Measurements from ENCODE around the gene DNAH11. TPM values are rescaled to one million over a fixed set of nuclear protein-coding genes. Genes with fewer than 3 reads are reported as not detected.

Gene DNAH11
- total and polyA plus RNA-seq, 2 of the 8 experiments (the other 6 are each of a cell fraction or from before 2014, with no cell fraction given): 1.8 to 4.9 TPM

DNA sequence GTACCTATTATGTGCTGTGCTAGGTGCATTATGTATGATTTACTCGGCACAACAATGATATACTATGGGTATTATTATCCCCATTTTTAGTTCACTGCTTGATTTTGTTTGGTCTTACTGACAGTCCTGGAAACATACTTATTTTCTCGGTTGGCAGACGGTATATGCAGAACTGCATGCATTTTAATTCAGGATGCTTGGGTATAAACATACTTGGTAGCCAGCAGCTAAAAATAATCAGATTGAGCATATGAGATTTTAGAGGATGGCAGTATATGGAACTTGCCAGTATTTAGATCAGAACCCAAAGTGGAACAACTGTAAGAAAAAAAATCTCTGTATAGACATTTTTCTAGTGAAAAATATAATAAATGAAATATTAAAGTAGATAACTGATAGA is 163.3 kb downstream of the DNAH11 start (continued):
- TF ChIP-seq, protein P1, sequence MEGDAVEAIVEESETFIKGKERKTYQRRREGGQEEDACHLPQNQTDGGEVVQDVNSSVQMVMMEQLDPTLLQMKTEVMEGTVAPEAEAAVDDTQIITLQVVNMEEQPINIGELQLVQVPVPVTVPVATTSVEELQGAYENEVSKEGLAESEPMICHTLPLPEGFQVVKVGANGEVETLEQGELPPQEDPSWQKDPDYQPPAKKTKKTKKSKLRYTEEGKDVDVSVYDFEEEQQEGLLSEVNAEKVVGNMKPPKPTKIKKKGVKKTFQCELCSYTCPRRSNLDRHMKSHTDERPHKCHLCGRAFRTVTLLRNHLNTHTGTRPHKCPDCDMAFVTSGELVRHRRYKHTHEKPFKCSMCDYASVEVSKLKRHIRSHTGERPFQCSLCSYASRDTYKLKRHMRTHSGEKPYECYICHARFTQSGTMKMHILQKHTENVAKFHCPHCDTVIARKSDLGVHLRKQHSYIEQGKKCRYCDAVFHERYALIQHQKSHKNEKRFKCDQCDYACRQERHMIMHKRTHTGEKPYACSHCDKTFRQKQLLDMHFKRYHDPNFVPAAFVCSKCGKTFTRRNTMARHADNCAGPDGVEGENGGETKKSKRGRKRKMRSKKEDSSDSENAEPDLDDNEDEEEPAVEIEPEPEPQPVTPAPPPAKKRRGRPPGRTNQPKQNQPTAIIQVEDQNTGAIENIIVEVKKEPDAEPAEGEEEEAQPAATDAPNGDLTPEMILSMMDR (IDR thresholded peaks at IDR 0.05; ENCODE audit: control extremely low read depth in 1 of 3, insufficient read depth in 1 of 3, low read depth in 1 of 3, low read length in 3 of 3): no peak
- TF ChIP-seq, protein P2, sequence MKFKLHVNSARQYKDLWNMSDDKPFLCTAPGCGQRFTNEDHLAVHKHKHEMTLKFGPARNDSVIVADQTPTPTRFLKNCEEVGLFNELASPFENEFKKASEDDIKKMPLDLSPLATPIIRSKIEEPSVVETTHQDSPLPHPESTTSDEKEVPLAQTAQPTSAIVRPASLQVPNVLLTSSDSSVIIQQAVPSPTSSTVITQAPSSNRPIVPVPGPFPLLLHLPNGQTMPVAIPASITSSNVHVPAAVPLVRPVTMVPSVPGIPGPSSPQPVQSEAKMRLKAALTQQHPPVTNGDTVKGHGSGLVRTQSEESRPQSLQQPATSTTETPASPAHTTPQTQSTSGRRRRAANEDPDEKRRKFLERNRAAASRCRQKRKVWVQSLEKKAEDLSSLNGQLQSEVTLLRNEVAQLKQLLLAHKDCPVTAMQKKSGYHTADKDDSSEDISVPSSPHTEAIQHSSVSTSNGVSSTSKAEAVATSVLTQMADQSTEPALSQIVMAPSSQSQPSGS (IDR thresholded peaks at IDR 0.05; ENCODE audit: low read length): no peak
- no peak for TF ChIP-seq BCL11A (IDR thresholded peaks at IDR 0.05; ENCODE audit: low read depth in 2 of 2, low read length in 2 of 2)
- no peak for TF ChIP-seq POLR2A (IDR thresholded peaks at IDR 0.05; ENCODE audit: control extremely low read depth in 1 of 2, low read depth in 2 of 2, low read length in 2 of 2)
